ENCODE results near the gene SPIRE2. TPM values are rescaled to one million over a fixed set of nuclear protein-coding genes. Genes with fewer than 3 reads are reported as not detected.

Gene SPIRE2
- total and polyA plus RNA-seq, 2 of the 13 experiments (the other 11 are each of a cell fraction or from before 2014, with no cell fraction given): 13.3 to 37.5 TPM

GRCh38 chr16:89873972-89874689 lies 45.9 kb downstream of the SPIRE2 start (continued):
- TF ChIP-seq ZBTB40 (IDR thresholded peaks at IDR 0.05): no peak
- TF ChIP-seq ZBTB40 (CRISPR knock-in tag; IDR thresholded peaks at IDR 0.05): no peak; the same call in 1 of the 2 replicates
- no peak for TF ChIP-seq TSC22D2 (CRISPR knock-in tag; IDR thresholded peaks at IDR 0.05; ENCODE audit: borderline replicate concordance)
- no peak; the same call in 1 of the 2 replicates for TF ChIP-seq ZNF777 (CRISPR knock-in tag; IDR thresholded peaks at IDR 0.05)
- TF ChIP-seq ELK4 (CRISPR knock-in tag; IDR thresholded peaks at IDR 0.05; ENCODE audit: borderline replicate concordance): no peak
- TF ChIP-seq CREB1 (IDR thresholded peaks at IDR 0.05): peak; percentile 88
- peak; percentile 46; the same call in 1 of the 2 replicates for TF ChIP-seq CREB1 (CRISPR knock-in tag; IDR thresholded peaks at IDR 0.05)
- no peak for TF ChIP-seq HNRNPLL (IDR thresholded peaks at IDR 0.05; ENCODE audit: low read depth, low read length, poor library complexity, severe bottlenecking)
- TF ChIP-seq, protein P1, sequence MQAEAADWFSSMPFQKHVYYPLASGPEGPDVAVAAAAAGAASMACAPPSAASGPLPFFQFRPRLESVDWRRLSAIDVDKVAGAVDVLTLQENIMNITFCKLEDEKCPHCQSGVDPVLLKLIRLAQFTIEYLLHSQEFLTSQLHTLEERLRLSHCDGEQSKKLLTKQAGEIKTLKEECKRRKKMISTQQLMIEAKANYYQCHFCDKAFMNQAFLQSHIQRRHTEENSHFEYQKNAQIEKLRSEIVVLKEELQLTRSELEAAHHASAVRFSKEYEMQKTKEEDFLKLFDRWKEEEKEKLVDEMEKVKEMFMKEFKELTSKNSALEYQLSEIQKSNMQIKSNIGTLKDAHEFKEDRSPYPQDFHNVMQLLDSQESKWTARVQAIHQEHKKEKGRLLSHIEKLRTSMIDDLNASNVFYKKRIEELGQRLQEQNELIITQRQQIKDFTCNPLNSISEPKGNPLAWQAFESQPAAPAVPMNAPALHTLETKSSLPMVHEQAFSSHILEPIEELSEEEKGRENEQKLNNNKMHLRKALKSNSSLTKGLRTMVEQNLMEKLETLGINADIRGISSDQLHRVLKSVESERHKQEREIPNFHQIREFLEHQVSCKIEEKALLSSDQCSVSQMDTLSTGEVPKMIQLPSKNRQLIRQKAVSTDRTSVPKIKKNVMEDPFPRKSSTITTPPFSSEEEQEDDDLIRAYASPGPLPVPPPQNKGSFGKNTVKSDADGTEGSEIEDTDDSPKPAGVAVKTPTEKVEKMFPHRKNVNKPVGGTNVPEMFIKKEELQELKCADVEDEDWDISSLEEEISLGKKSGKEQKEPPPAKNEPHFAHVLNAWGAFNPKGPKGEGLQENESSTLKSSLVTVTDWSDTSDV (CRISPR knock-in tag; IDR thresholded peaks at IDR 0.05): no peak
- TF ChIP-seq ZNF274 (CRISPR knock-in tag; IDR thresholded peaks at IDR 0.05): 0 out of 2 replicates have a peak, but pooled peaks have one; percentile 21
- TF ChIP-seq ZNF430 (CRISPR knock-in tag; IDR thresholded peaks at IDR 0.05): no peak
- peak; percentile 98 for TF ChIP-seq SP4 (CRISPR knock-in tag; IDR thresholded peaks at IDR 0.05)
- no peak for TF ChIP-seq ZNF367 (CRISPR knock-in tag; IDR thresholded peaks at IDR 0.05; ENCODE audit: borderline replicate concordance)
- TF ChIP-seq MIER2 (CRISPR knock-in tag; IDR thresholded peaks at IDR 0.05): no peak
- peak; percentile 5 for TF ChIP-seq HDAC2 (CRISPR knock-in tag; IDR thresholded peaks at IDR 0.05)
- no peak for TF ChIP-seq ZFP90 (CRISPR knock-in tag; IDR thresholded peaks at IDR 0.05; ENCODE audit: borderline replicate concordance)
- TF ChIP-seq NR2C2 (CRISPR knock-in tag; IDR thresholded peaks at IDR 0.05; ENCODE audit: borderline replicate concordance): no peak

Data from HepG2 (cell line).